Kidney epithelial cell (primary cell): Measurements from ENCODE around the gene KRT14. TPM values are rescaled to one million over a fixed set of nuclear protein-coding genes. Genes with fewer than 3 reads are reported as not detected.
A peak's percentile ranks its signal among the peaks of the same experiment; 100 is the strongest.

Source experiments
- DNase-seq: peaks from one replicate; pipeline ENCODE4 v3.0.0-alpha.2; 2010; ENCODE audit warnings: low read depth
- H3K27me3 ChIP-seq: 2 replicates; pipeline ENCODE4 v1.6.0; 2011; ENCODE audit warnings: low read length; ENCODE audit not compliant: control insufficient read depth, insufficient read depth
- H3K36me3 ChIP-seq: 2 replicates; pipeline ENCODE4 v1.5.1; 2011; ENCODE audit warnings: low read length; ENCODE audit not compliant: control insufficient read depth, insufficient read depth
- H3K4me3 ChIP-seq: 2 replicates; pipeline ENCODE4 v1.5.1; 2011; ENCODE audit warnings: low read depth, mild to moderate bottlenecking, control low read depth, low read length
- total RNA-seq: library from RNA; depleted of rRNA; stranded (reverse); fragments of >200 nt; gene quantifications from 2 replicates; pipeline ENCODE4 v1.2.3, GENCODE V29; 2015
- TF ChIP-seq, protein P1 (sequence below): IDR thresholded peaks from 2 replicates; pipeline ENCODE4 v1.5.1; 2011; ENCODE audit warnings: mild to moderate bottlenecking, moderate library complexity, low read length, control low read depth, inconsistent platforms; ENCODE audit not compliant: insufficient read depth, poor library complexity, severe bottlenecking

Gene KRT14
- total RNA-seq, 1 donor from 2014 or later: not detected

GRCh38 chr17:41539979-41540701 is 46.6 kb downstream of the KRT14 start:
- DNase-seq: no peak
- H3K36me3 ChIP-seq: no peaks in the 10 kb centered on the region
- no peaks in the 10 kb centered on the region for H3K27me3 ChIP-seq
- TF ChIP-seq, protein P1, sequence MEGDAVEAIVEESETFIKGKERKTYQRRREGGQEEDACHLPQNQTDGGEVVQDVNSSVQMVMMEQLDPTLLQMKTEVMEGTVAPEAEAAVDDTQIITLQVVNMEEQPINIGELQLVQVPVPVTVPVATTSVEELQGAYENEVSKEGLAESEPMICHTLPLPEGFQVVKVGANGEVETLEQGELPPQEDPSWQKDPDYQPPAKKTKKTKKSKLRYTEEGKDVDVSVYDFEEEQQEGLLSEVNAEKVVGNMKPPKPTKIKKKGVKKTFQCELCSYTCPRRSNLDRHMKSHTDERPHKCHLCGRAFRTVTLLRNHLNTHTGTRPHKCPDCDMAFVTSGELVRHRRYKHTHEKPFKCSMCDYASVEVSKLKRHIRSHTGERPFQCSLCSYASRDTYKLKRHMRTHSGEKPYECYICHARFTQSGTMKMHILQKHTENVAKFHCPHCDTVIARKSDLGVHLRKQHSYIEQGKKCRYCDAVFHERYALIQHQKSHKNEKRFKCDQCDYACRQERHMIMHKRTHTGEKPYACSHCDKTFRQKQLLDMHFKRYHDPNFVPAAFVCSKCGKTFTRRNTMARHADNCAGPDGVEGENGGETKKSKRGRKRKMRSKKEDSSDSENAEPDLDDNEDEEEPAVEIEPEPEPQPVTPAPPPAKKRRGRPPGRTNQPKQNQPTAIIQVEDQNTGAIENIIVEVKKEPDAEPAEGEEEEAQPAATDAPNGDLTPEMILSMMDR: no peak
- H3K4me3 ChIP-seq: no peak overlapping the region

- TF ChIP-seq, protein P1: no peak
- H3K4me3 ChIP-seq: no peak overlapping the region
- H3K36me3 ChIP-seq: no peaks in the 10 kb centered on the region
- DNase-seq: no peak
- H3K27me3 ChIP-seq: no peaks in the 10 kb centered on the region
Measured at GRCh38 chr17:41539071-41539492, 47.6 kb downstream of the KRT14 start.

GRCh38 chr17:41538565-41538991 is 48.1 kb downstream of the KRT14 start:
- no peaks in the 10 kb centered on the region for H3K27me3 ChIP-seq

GRCh38 chr17:41537990-41538389 is 48.7 kb downstream of the KRT14 start:
- Histone ChIP-seq H3K27me3 (no peaks in the 10 kb centered on the region), H3K4me3 (no peak overlapping the region), H3K36me3 (no peaks in the 10 kb centered on the region)
- TF ChIP-seq, protein P1: no peak
- no peak for DNase-seq

More at GRCh38 chr17:41538565-41538991, 48.1 kb downstream of the KRT14 start:
- H3K4me3 ChIP-seq: no peak overlapping the region
- DNase-seq: peak; percentile 56
- TF ChIP-seq, protein P1: no peak
- no peaks in the 10 kb centered on the region for H3K36me3 ChIP-seq

DNA sequence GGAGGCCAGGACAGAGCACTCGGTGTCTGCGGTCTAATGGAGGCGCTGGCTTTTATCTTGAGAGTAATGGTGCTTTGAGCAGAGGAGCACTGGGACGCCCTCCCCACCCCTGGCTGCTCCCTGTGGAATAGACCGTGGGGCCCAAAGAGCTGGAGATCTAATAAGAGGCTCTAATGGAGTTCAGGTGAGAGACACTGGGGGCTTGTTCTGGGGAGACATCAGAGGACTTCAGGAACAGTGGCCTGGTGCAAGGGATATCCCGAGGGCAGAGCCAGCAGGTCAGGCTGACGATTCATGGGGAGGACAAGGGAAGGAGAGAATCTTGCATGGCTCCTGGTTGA is 49.1 kb downstream of the KRT14 start:
- no peaks in the 10 kb centered on the region for H3K27me3 ChIP-seq
- TF ChIP-seq, protein P1: no peak
- no peak overlapping the region for H3K4me3 ChIP-seq
- no peak for DNase-seq
- H3K36me3 ChIP-seq: no peaks in the 10 kb centered on the region
